ENCODE results near the gene CNTN4.

The CNTN4 gene

GRCh38 chr3:2623436-2623835 lies 524.8 kb downstream of the CNTN4 start:
- DNase-seq, result no peak

- no peak for DNase-seq
Measured at GRCh38 chr3:2628117-2628516, 529.5 kb downstream of the CNTN4 start.

GRCh38 chr3:2635511-2635910 lies 536.8 kb downstream of the CNTN4 start:
- DNase-seq, result no peak

GRCh38 chr3:2643606-2644005 lies 544.9 kb downstream of the CNTN4 start:
- no peak for DNase-seq

- DNase-seq, result no peak
Measured at GRCh38 chr3:2645001-2645400, 546.3 kb downstream of the CNTN4 start.

GRCh38 chr3:2650746-2651145 lies 552.1 kb downstream of the CNTN4 start:
- no peak for DNase-seq

- no peak for DNase-seq
Measured at GRCh38 chr3:2652386-2652785, 553.7 kb downstream of the CNTN4 start.

- DNase-seq, result no peak
Measured at GRCh38 chr3:2653706-2654105, 555.0 kb downstream of the CNTN4 start.

- no peak for DNase-seq
Measured at GRCh38 chr3:2655229-2655701, 556.6 kb downstream of the CNTN4 start.

GRCh38 chr3:2656806-2657777 lies 558.4 kb downstream of the CNTN4 start:
- DNase-seq, result no peak

GRCh38 chr3:2657971-2658370 lies 559.3 kb downstream of the CNTN4 start:
- DNase-seq, result no peak

- DNase-seq, result no peak
Measured at GRCh38 chr3:2659896-2660295, 561.2 kb downstream of the CNTN4 start.

GRCh38 chr3:2661078-2661477 lies 562.4 kb downstream of the CNTN4 start:
- DNase-seq, result no peak

GRCh38 chr3:2677501-2677900 lies 578.8 kb downstream of the CNTN4 start:
- DNase-seq, result no peak

- no peak for DNase-seq
Measured at GRCh38 chr3:2680236-2680635, 581.6 kb downstream of the CNTN4 start.

- no peak for DNase-seq
Measured at GRCh38 chr3:2684046-2684445, 585.4 kb downstream of the CNTN4 start.

GRCh38 chr3:2686816-2687502 lies 588.3 kb downstream of the CNTN4 start:
- DNase-seq, result no peak

GRCh38 chr3:2697589-2697988 lies 598.9 kb downstream of the CNTN4 start:
- no peak for DNase-seq

- no peak for DNase-seq
Measured at GRCh38 chr3:2701471-2701870, 602.8 kb downstream of the CNTN4 start.

- no peak for DNase-seq
Measured at GRCh38 chr3:2706144-2706835, 607.6 kb downstream of the CNTN4 start.

GRCh38 chr3:2706836-2707210 lies 608.2 kb downstream of the CNTN4 start:
- DNase-seq, result no peak

- no peak for DNase-seq
Measured at GRCh38 chr3:2711081-2711480, 612.4 kb downstream of the CNTN4 start.

- no peak for DNase-seq
Measured at GRCh38 chr3:2713923-2714322, 615.3 kb downstream of the CNTN4 start.

All from NCI-H2029 treated with DMSO at 0.1 percent for 48 hours (cell line).